ENCODE measurements around the gene GSTO2.

GRCh38 chr10:104242545-104242944 is 26.4 kb upstream of the GSTO2 start:
- TF ChIP-seq CTCF (IDR thresholded peaks at IDR 0.05; ENCODE audit: low read length) = no peak
- TF ChIP-seq EZH2 (optimal IDR thresholded peaks at IDR 0.05; ENCODE audit: low read depth, low read length) = no peak

All from MM.1S (cell line).